ENCODE results near the gene PRTFDC1.

- TF ChIP-seq CTCF (IDR thresholded peaks at IDR 0.05; ENCODE audit: insufficient read depth, low read length) (no peak), REST (IDR thresholded peaks at IDR 0.05; ENCODE audit: insufficient replicate concordance, low read depth) (no peak)
Measured at GRCh38 chr10:24914148-24914547, 38.3 kb downstream of the PRTFDC1 start.
